Activated CD4-positive, alpha-beta T cell treated with anti-CD3 and anti-CD28 coated beads for 48 hours (primary cell): ENCODE results near the gene PEF1.
A peak's percentile ranks its signal among the peaks of the same experiment; 100 is the strongest.

ENCODE experiments used
- DNase-seq: peaks from one replicate; pipeline ENCODE4 v3.0.0-alpha.2; 2020

Gene PEF1

GRCh38 chr1:31652891-31653499 lies 8.3 kb upstream of the PEF1 start:
- no peak for DNase-seq

- no peak for DNase-seq
Observed at GRCh38 chr1:31651766-31652165, 7.1 kb upstream of the PEF1 start.

GRCh38 chr1:31651089-31651420 lies 6.4 kb upstream of the PEF1 start:
- no peak for DNase-seq

DNA sequence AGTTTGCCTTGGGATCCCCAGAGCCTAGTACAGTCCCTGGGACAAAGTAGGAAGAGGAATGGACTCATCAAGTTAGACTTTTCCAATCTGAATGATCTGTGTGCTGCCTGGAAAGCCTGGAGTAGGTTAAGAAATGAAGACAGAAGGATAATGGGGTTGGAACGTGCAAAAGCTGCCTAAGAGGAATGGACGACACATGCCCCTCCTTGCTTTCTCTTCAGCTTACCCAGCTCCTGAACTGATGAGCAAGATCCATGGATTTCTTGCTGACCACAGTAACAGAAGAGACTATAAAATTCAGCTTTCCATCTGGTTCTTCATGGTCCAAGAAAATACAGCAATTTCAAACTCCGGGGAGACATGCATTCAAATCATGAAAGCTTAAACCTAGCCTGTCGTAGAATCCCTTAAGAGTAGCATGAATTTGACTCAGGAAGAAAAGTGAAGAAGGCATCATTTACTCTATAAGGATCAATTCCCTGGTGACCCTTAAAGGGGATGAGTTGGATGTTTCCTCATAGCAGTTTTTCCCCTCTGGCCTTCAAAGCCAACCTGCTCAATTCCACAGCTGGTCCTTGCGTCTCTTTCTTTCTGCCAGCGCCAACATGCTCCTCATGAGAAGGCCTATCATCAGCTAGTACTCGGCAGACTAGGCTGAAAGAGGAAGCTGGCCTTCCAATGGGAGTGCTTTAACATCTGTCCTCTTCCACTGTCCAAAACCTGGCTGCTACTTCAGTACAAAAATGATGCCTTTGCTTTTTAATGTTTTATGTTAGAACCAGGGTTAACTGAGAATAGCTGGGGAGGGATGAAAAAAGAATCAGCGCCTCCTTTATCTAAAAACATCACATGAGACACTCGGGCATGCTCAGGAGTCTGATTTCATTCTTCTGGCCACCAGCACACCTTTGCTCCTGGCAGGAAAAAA lies 5.7 kb upstream of the PEF1 start:
- no peak for DNase-seq

DNA sequence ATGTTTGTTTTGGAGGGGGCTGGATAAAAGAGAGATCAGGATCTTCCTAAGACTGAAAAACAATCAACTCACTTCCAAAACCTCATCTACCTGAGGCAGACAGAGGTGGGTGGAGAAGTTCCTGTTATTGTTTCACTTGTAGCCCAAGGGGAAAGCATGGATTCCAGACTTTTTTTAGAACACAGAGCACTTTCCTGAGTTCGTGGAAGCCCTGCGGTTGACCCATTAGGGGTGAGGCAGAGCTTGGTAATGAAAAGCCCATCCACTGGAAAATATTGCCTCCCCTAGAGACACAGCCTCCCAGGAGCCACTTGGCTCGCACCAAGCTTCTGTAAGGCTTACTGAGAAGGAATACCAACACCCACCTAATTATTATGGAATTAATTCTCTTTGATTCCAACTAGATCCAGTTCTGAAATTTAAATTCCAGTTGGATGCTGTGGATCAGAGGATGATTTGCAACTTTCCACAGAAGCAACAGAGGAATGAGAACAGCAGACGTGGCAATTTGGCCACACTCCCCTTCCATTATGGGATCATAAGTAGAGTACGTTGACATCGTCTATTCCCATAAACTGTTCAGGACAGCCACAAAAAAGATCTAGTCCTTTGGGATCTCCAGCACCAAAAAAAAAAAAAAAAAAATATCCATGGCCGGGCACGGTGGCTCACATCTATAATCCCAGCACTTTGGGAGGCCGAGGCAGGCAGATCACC lies 4.1 kb upstream of the PEF1 start:
- no peak for DNase-seq

DNA sequence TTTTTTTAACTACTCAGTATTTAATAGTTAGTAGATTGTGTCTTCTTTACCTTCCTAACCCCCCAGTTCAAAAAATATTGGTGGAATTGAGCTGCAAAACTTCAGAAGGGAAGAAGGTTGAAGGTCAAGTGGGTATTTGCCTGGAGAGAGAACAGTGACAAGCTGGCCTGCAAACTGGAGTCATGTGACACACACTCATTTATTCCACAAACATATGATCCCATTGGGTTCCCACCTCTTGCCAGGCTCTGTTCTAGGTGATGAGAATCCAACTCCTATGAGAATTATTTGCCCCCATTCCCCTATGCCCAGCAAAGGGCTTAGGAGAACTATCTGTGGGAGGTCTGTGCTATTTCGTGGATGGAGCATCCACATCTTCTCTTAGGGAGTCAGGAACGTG lies 3.5 kb upstream of the PEF1 start:
- DNase-seq, result no peak

- DNase-seq, result no peak
Observed at GRCh38 chr1:31647106-31647505, 2.4 kb upstream of the PEF1 start.

DNA sequence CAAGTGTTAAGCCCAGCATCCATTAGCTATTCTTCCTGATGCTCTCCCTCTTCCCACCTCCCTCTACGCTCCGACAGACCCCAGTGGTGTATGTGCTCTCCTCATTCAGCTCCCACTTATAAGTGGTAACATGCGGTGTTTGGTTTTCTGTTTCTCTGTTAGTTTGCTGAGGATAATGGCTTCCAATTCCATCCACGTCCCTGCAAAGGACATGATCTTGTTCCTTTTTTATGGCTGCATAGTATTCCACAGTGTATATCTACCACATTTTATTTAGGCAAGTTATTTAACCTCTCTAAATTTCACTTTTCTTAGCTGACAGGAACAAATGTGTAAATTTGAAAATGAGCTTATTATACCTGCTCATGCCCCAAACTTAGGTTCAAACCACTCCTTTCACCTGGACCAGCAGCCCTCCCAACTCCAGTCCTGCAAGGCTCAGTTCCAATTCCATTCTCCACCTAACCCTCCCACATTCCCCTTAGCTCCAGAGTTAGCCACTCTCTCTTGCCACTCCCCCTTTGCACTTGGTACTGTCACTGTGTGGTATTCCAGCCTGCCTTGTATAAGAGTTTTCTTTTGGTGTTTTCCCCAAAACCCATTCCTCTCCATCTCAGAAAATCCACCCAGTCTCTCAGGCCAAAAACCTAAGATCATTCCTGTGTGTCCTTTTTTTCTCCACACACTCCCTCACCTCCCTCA lies 1.7 kb upstream of the PEF1 start:
- no peak for DNase-seq

- no peak for DNase-seq
Observed at GRCh38 chr1:31645274-31645568, 545 bp upstream of the PEF1 start.

DNA sequence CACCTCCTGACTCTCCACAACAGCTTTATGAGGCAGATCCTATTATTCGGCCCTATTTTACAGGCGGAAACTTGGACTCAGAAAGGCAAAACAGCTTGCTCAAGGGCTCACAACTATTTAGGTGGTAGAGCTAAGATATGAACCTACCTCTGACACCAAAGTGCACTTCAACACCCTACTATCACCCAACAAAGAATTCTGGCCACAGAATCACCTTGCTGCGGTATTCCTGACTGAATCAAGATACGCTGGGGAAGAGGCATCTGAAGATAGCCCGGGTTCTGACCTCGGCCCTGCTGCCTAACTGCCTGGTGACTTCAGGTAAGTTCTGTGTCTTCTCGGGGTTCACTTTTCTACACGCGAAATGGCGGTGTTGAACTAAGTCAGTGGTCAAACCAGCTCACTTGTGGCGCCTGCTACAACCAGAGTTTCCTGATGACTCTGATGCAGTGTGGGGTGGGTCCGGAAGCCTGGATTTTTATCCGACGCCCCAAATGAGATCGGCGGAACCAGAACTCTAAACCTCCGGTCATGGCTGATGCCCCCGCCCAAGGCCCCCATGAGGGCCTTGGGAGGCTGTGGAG lies 608 bp downstream of the PEF1 start:
- DNase-seq, result no peak

- no peak for DNase-seq
Observed at GRCh38 chr1:31642897-31643296, 1.8 kb downstream of the PEF1 start.

GRCh38 chr1:31642366-31642765 lies 2.3 kb downstream of the PEF1 start:
- DNase-seq, result no peak

DNA sequence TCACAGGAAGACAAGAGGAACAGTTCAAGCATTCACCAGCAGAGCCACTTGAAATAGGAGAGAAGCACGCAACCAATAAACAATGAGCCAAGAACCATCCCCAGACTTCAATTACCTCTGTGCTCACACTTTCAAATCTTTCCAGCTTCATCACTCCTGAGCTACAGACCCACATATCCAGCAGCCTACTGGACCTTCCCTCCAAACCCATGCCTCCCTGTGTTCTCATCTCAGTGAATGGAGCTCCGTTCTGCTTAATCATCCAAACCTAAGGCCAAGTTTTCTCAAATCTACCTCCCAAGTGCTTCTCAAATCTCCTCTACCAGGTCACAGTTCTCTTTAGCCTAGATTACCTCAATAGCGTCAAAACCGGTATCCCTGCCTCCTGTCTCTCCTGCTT lies 3.7 kb downstream of the PEF1 start:
- DNase-seq, result no peak

- no peak for DNase-seq
Observed at GRCh38 chr1:31640179-31640578, 4.5 kb downstream of the PEF1 start.

GRCh38 chr1:31639543-31639942 lies 5.1 kb downstream of the PEF1 start:
- DNase-seq, result no peak

DNA sequence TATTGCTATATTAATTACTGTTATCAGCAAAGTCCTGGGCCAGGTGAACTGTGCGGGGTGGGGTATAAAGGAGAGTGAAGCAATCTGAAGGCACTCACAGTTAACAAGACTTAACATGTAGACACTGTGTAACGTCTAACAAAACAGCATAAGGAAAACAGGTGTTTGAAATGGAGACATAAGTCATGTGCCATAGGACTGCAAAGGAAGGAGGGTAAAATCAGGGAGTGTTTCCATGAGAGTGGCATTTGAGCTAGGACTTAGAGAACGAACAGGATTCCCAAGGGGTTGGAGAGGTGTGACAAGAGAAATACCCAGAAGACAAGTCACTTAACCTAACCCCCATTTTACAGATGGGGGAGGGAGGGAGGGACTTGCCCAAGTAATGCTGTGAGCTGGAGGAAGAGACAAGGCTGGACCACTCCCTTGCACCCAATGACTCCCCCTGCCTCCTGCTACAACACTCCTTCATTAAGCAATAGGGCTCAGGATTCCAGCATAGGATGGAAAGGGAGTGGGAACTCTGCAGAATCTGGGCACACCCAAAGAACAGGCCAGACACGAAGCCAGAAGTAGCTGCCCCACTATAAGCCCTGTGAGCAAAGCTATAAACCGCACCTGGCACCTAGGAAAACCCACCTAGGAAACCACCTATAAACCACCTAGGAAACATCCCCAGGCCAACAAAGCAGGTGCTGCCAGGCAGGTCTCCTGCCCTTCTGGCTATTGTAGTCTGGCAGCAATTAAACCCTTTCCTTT lies 6.6 kb downstream of the PEF1 start:
- no peak for DNase-seq

DNA sequence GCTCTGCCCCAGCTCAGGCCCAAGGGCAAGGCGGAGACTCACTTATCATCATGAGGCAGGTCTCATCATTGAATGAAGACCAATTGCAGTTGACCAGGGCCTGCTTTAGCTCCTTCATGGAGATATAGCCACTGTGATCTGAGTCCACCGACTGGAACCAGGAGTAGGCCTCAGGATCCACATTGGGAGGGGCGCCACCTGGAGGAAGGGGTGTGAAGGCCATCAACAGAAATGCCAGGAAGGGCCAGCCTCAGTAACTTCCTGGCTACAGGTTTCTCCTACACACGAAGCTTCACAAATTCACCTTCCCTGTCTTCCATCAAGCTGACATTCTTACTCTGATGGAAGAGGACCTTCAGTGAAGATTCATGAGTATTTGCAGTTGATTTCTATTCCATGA lies 11.6 kb downstream of the PEF1 start:
- DNase-seq, result peak; percentile 61

GRCh38 chr1:31632649-31633048 lies 12.0 kb downstream of the PEF1 start:
- DNase-seq, result no peak

- no peak for DNase-seq
Observed at GRCh38 chr1:31628931-31629556, 15.6 kb downstream of the PEF1 start.

DNA sequence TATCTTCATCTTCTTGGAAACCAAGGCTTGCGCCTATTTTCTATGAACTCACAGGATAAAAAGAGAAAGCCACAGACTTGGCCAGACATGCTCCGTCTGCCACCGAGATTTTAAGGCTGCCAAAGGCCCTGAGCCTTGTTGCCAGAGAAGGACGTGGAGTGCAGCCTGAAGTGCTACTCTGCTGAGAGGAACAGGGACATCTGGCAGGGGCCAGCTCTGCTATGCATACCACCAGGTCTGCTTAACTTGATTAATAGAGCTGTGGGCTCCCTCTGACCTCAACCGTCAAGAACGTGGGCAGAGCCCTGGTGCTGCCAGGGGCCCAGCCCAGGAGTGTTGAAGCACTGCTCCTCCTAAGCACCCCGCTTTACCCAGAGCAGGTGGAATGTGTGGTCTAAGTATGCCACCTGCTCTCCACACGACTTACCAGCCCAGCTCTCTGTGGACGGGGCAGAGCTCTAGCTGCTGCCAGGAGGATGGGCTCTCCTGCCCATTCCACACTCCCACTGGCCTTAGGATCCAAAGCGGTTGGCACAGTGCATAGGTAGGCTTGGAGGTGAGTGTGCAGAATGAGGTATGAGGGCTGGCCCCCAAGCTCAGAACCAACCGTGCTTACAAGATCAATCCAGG lies 16.6 kb downstream of the PEF1 start:
- DNase-seq, result no peak

GRCh38 chr1:31627301-31627929 lies 17.3 kb downstream of the PEF1 start:
- DNase-seq, result no peak
